GM12878 (cell line): ENCODE results near the gene TRABD2B. TPM values are rescaled to one million over a fixed set of nuclear protein-coding genes. Genes with fewer than 3 reads are reported as not detected.

Experiments
- ATAC-seq: fragments of 200-7000 bp; cut with Tn5 transposase; 3 replicates; pipeline ENCODE4 v1.9.1; 2020; ENCODE audit warnings: mild to moderate bottlenecking, moderate library complexity
- BruUV-seq: library from RNA; stranded (reverse); fragments of 400-500 nt; replicated peaks from 2 replicates; lab custom pipeline; 2021; lab: Mats Ljungman, UMichigan
- CTCF ChIA-PET: fragments of 300-600 bp; sonication (Branson Sonifier 250); formaldehyde crosslinking; extraction: SDS; loops from one replicate; lab custom pipeline; 2021; ENCODE audit warnings: inconsistent platforms; lab: Yijun Ruan, JAX
- POLR2A ChIA-PET: fragments of 350-600 bp; formaldehyde crosslinking; extraction: SDS; loops from one replicate; lab custom pipeline; 2021; ENCODE audit warnings: inconsistent platforms; lab: Charles Lee
- RAD21 ChIA-PET: fragments of 300-600 bp; sonication (Branson Sonifier 250); formaldehyde crosslinking; loops from one replicate; lab custom pipeline; 2023; ENCODE audit warnings: antibody characterized with exemption; ENCODE audit not compliant: unreplicated experiment; lab: Charles Lee
- SMC1A ChIA-PET: fragments of 300-600 bp; sonication (Branson Sonifier 250); formaldehyde crosslinking; loops from one replicate; lab custom pipeline; 2023; ENCODE audit not compliant: unreplicated experiment, uncharacterized antibody; lab: Charles Lee
- DNase-seq: peaks from one replicate; pipeline ENCODE4 v3.0.0-alpha.2; 2011; ENCODE audit warnings: low read depth, low spot score
- FAIRE-seq: peaks from 3 replicates; lab custom pipeline; 2011; peaks lifted over from hg19 to GRCh38; lab: Jason Lieb, UNC
- H2AFZ ChIP-seq: 2 replicates; pipeline ENCODE4 v1.6.0; 2011; ENCODE audit warnings: low read depth, low read length, control low read depth; ENCODE audit not compliant: control insufficient read depth
- H3K27ac ChIP-seq: 2 replicates; pipeline ENCODE4 v1.5.1; 2011; ENCODE audit warnings: control low read depth; ENCODE audit not compliant: control insufficient read depth, insufficient read depth
- H3K27me3 ChIP-seq, 2 experiments: replicated peaks in 1 of 2; 2 replicates each; pipeline versions ENCODE4 v1.6.0 to v1.6.1; 2011; ENCODE audit warnings: low read length in 1 of 2; ENCODE audit not compliant: control insufficient read depth in 2 of 2, insufficient read depth in 2 of 2
- H3K36me3 ChIP-seq, 2 experiments: 2 replicates each; pipeline ENCODE4 v1.5.1; 2011; ENCODE audit warnings: low read length in 1 of 2; ENCODE audit not compliant: control insufficient read depth in 2 of 2, insufficient read depth in 2 of 2
- H3K4me1 ChIP-seq: 2 replicates; pipeline ENCODE4 v1.6.1; 2011; ENCODE audit warnings: mild to moderate bottlenecking, low read length, moderate library complexity, mixed read lengths; ENCODE audit not compliant: control insufficient read depth, insufficient read depth
- H3K4me2 ChIP-seq: 2 replicates; pipeline ENCODE4 v1.6.0; 2011; ENCODE audit warnings: control low read depth; ENCODE audit not compliant: control insufficient read depth, insufficient read depth
- H3K4me3 ChIP-seq: fragments of 200-600 bp; sonication (generic); 2 replicates; pipeline ENCODE4 v1.5.1; 2016
- H3K79me2 ChIP-seq: 2 replicates; pipeline ENCODE4 v1.6.0; 2011; ENCODE audit warnings: low read length; ENCODE audit not compliant: control insufficient read depth, insufficient read depth
- H3K9ac ChIP-seq: 2 replicates; pipeline ENCODE4 v1.8.0; 2011; ENCODE audit warnings: low read length, control low read depth, mixed read lengths; ENCODE audit not compliant: control insufficient read depth, insufficient read depth
- H3K9me3 ChIP-seq: replicated peaks from 3 replicates; pipeline ENCODE4 v1.5.1; 2011; ENCODE audit warnings: mild to moderate bottlenecking, low read length; ENCODE audit not compliant: control insufficient read depth, insufficient read depth
- H4K20me1 ChIP-seq: 2 replicates; pipeline ENCODE4 v1.6.0; 2011; ENCODE audit not compliant: control insufficient read depth, insufficient read depth
- SKIL ChIP-seq: fragments of 450-650 bp; IDR thresholded peaks from 2 replicates; pipeline ENCODE4 v1.6.1; 2017; ENCODE audit warnings: mild to moderate bottlenecking, low read depth, inconsistent platforms; ENCODE audit not compliant: poor library complexity, severe bottlenecking
- ZBTB11 ChIP-seq: fragments of 450-650 bp; formaldehyde crosslinking; IDR thresholded peaks from 2 replicates; pipeline ENCODE4 v1.5.0; 2022; ENCODE audit warnings: mild to moderate bottlenecking, missing genetic modification characterization
- WGBS: methylation state at CpG from one replicate; pipeline ENCODE4 v1.1.6; 2016; ENCODE audit warnings: low lambda C conversion rate; ENCODE audit not compliant: insufficient replicate concordance, insufficient coverage; ENCODE audit errors: missing lambda C conversion rate; 5-methylcytosine and 5-hydroxymethylcytosine counted together
- in situ Hi-C: fragments of 300-500 bp; cut with MboI; formaldehyde crosslinking; loops from 9 replicates; pipeline ENCODE4 v1.14.3; 2018; ENCODE audit warnings: mixed read lengths
- intact Hi-C: fragments of 100-400 bp; cut with micrococcal nuclease; formaldehyde crosslinking; loops from one replicate; pipeline ENCODE4 v1.14.2; 2022; ENCODE audit not compliant: unreplicated experiment
- polyA plus RNA-seq, 11 experiments: library from polyadenylated mRNA; depleted of rRNA in 4 of 11; unstranded in 6 of 11; stranded (reverse) in 5 of 11; fragments of >200 nt; fragmentation: Nextera tagmentation in 4 of 11; fragmentation: Illumina TruSeq in 1 of 11; extraction: Ambion mirVana in 4 of 11; extraction: Trizol in 1 of 11; gene quantifications; 1 replicate in 1 of 11; 2 replicates in 10 of 11; pipeline versions ENCODE4 v1.2.1 to v1.2.3, GENCODE V29; 2011 to 2016; ENCODE audit warnings: inconsistent platforms in 2 of 11, missing spikeins in 2 of 11, low read depth in 1 of 11
- total RNA-seq, 4 experiments: library from RNA; depleted of rRNA in 3 of 4; stranded (reverse); fragments of >200 nt in 3 of 4; fragmentation: Illumina TruSeq in 1 of 4; extraction: Trizol in 1 of 4; gene quantifications; 2 replicates each; pipeline versions ENCODE4 v1.2.1 to v1.2.3, GENCODE V29; 2013 to 2021

The TRABD2B gene
- total and polyA plus RNA-seq, 10 of the 15 experiments (the other 5 are each of a cell fraction or from before 2014, with no cell fraction given), result not detected

GRCh38 chr1:47871799-47872353, 125.3 kb downstream of the TRABD2B start:
- no peaks in the 10 kb centered on the region for H3K36me3 ChIP-seq
- WGBS, result 0% methylated on average over 2 of the region's 2 CpGs
- POLR2A ChIA-PET, result no interaction called here
- H3K27ac ChIP-seq, result no peak overlapping the region
- no peak overlapping the region for H3K9ac ChIP-seq
- TF ChIP-seq SKIL, result no peak
- TF ChIP-seq ZBTB11, result no peak
- TF ChIP-seq, all 136 proteins: peak for 0
- CTCF ChIA-PET, result no interaction called here
- FAIRE-seq (no peak), ATAC-seq (no peak), DNase-seq (no peak)
- in situ Hi-C loops (no loop called here), intact Hi-C loops (no loop called here)
- H3K4me1 ChIP-seq, result no peaks in the 10 kb centered on the region
- no peaks in the 10 kb centered on the region for H3K27me3 ChIP-seq
- SMC1A ChIA-PET, result no interaction called here
- H3K9me3 ChIP-seq, result no peaks in the 10 kb centered on the region
- no peak overlapping the region for H3K4me3 ChIP-seq
- H4K20me1 ChIP-seq, result no peaks in the 10 kb centered on the region; the same call in 1 of the 2 replicates
- H3K79me2 ChIP-seq, result no peaks in the 10 kb centered on the region
- BruUV-seq, result no TSS peak
- no peak overlapping the region for H2AFZ ChIP-seq
- RAD21 ChIA-PET, result no interaction called here
- no peak overlapping the region for H3K4me2 ChIP-seq
